GM12878 (cell line): Measurements from ENCODE around the gene FOXP4. TPM values are rescaled to one million over a fixed set of nuclear protein-coding genes. Genes with fewer than 3 reads are reported as not detected.

Experiments
- ATAC-seq: fragments of 200-7000 bp; cut with Tn5 transposase; 3 replicates; pipeline ENCODE4 v1.9.1; 2020; ENCODE audit warnings: mild to moderate bottlenecking, moderate library complexity
- BruUV-seq: library from RNA; stranded (reverse); fragments of 400-500 nt; replicated peaks from 2 replicates; lab custom pipeline; 2021; lab: Mats Ljungman, UMichigan
- CTCF ChIA-PET: fragments of 300-600 bp; sonication (Branson Sonifier 250); formaldehyde crosslinking; extraction: SDS; loops from one replicate; lab custom pipeline; 2021; ENCODE audit warnings: inconsistent platforms; lab: Yijun Ruan, JAX
- POLR2A ChIA-PET: fragments of 350-600 bp; formaldehyde crosslinking; extraction: SDS; loops from one replicate; lab custom pipeline; 2021; ENCODE audit warnings: inconsistent platforms; lab: Charles Lee
- RAD21 ChIA-PET: fragments of 300-600 bp; sonication (Branson Sonifier 250); formaldehyde crosslinking; loops from one replicate; lab custom pipeline; 2023; ENCODE audit warnings: antibody characterized with exemption; ENCODE audit not compliant: unreplicated experiment; lab: Charles Lee
- SMC1A ChIA-PET: fragments of 300-600 bp; sonication (Branson Sonifier 250); formaldehyde crosslinking; loops from one replicate; lab custom pipeline; 2023; ENCODE audit not compliant: unreplicated experiment, uncharacterized antibody; lab: Charles Lee
- DNase-seq: peaks from one replicate; pipeline ENCODE4 v3.0.0-alpha.2; 2011; ENCODE audit warnings: low read depth, low spot score
- FAIRE-seq: peaks from 3 replicates; lab custom pipeline; 2011; peaks lifted over from hg19 to GRCh38; lab: Jason Lieb, UNC
- H2AFZ ChIP-seq: 2 replicates; pipeline ENCODE4 v1.6.0; 2011; ENCODE audit warnings: low read depth, low read length, control low read depth; ENCODE audit not compliant: control insufficient read depth
- H3K27ac ChIP-seq: 2 replicates; pipeline ENCODE4 v1.5.1; 2011; ENCODE audit warnings: control low read depth; ENCODE audit not compliant: control insufficient read depth, insufficient read depth
- H3K27me3 ChIP-seq, 2 experiments: replicated peaks in 1 of 2; 2 replicates each; pipeline versions ENCODE4 v1.6.0 to v1.6.1; 2011; ENCODE audit warnings: low read length in 1 of 2; ENCODE audit not compliant: control insufficient read depth in 2 of 2, insufficient read depth in 2 of 2
- H3K36me3 ChIP-seq, 2 experiments: 2 replicates each; pipeline ENCODE4 v1.5.1; 2011; ENCODE audit warnings: low read length in 1 of 2; ENCODE audit not compliant: control insufficient read depth in 2 of 2, insufficient read depth in 2 of 2
- H3K4me1 ChIP-seq: 2 replicates; pipeline ENCODE4 v1.6.1; 2011; ENCODE audit warnings: mild to moderate bottlenecking, low read length, moderate library complexity, mixed read lengths; ENCODE audit not compliant: control insufficient read depth, insufficient read depth
- H3K4me2 ChIP-seq: 2 replicates; pipeline ENCODE4 v1.6.0; 2011; ENCODE audit warnings: control low read depth; ENCODE audit not compliant: control insufficient read depth, insufficient read depth
- H3K4me3 ChIP-seq: fragments of 200-600 bp; sonication (generic); 2 replicates; pipeline ENCODE4 v1.5.1; 2016
- H3K79me2 ChIP-seq: 2 replicates; pipeline ENCODE4 v1.6.0; 2011; ENCODE audit warnings: low read length; ENCODE audit not compliant: control insufficient read depth, insufficient read depth
- H3K9ac ChIP-seq: 2 replicates; pipeline ENCODE4 v1.8.0; 2011; ENCODE audit warnings: low read length, control low read depth, mixed read lengths; ENCODE audit not compliant: control insufficient read depth, insufficient read depth
- H3K9me3 ChIP-seq: replicated peaks from 3 replicates; pipeline ENCODE4 v1.5.1; 2011; ENCODE audit warnings: mild to moderate bottlenecking, low read length; ENCODE audit not compliant: control insufficient read depth, insufficient read depth
- H4K20me1 ChIP-seq: 2 replicates; pipeline ENCODE4 v1.6.0; 2011; ENCODE audit not compliant: control insufficient read depth, insufficient read depth
- BCL11A ChIP-seq: IDR thresholded peaks from 2 replicates; pipeline ENCODE4 v1.6.1; 2011; ENCODE audit warnings: low read depth, low read length
- E4F1 ChIP-seq: fragments of 450-650 bp; IDR thresholded peaks from 2 replicates; pipeline ENCODE4 v1.6.1; 2018; ENCODE audit warnings: borderline replicate concordance, mild to moderate bottlenecking; ENCODE audit not compliant: partially characterized antibody
- FOXK2 ChIP-seq: fragments of 450-650 bp; IDR thresholded peaks from 2 replicates; pipeline ENCODE4 v1.6.1; 2017; ENCODE audit warnings: mild to moderate bottlenecking, moderate library complexity
- IKZF2 ChIP-seq, 2 experiments: fragments of 450-650 bp; IDR thresholded peaks; 2 replicates each; pipeline ENCODE4 v1.6.1; 2017; ENCODE audit warnings: mild to moderate bottlenecking in 2 of 2, moderate library complexity in 2 of 2
- IRF5 ChIP-seq: fragments of 450-650 bp; IDR thresholded peaks from 2 replicates; pipeline ENCODE4 v1.6.1; 2017; ENCODE audit warnings: borderline replicate concordance
- MAX ChIP-seq: IDR thresholded peaks from 2 replicates; pipeline ENCODE4 v1.6.1; 2012; ENCODE audit warnings: low read depth, low read length, improper control_type of control experiment
- MTA2 ChIP-seq: fragments of 450-650 bp; IDR thresholded peaks from 2 replicates; pipeline ENCODE4 v1.6.1; 2016; ENCODE audit warnings: low read depth, mild to moderate bottlenecking, moderate library complexity
- RELB ChIP-seq: fragments of 450-650 bp; IDR thresholded peaks from 2 replicates; pipeline ENCODE4 v1.6.1; 2017; ENCODE audit warnings: low read depth, mild to moderate bottlenecking, moderate library complexity
- SIN3A ChIP-seq: IDR thresholded peaks from 2 replicates; pipeline ENCODE4 v1.6.1; 2012; ENCODE audit warnings: low read depth, low read length, improper control_type of control experiment
- YBX1 ChIP-seq: fragments of 450-650 bp; IDR thresholded peaks from 2 replicates; pipeline ENCODE4 v1.6.1; 2016; ENCODE audit warnings: antibody characterized with exemption
- WGBS: methylation state at CpG from one replicate; pipeline ENCODE4 v1.1.6; 2016; ENCODE audit warnings: low lambda C conversion rate; ENCODE audit not compliant: insufficient replicate concordance, insufficient coverage; ENCODE audit errors: missing lambda C conversion rate; 5-methylcytosine and 5-hydroxymethylcytosine counted together
- in situ Hi-C: fragments of 300-500 bp; cut with MboI; formaldehyde crosslinking; loops from 9 replicates; pipeline ENCODE4 v1.14.3; 2018; ENCODE audit warnings: mixed read lengths
- intact Hi-C: fragments of 100-400 bp; cut with micrococcal nuclease; formaldehyde crosslinking; loops from one replicate; pipeline ENCODE4 v1.14.2; 2022; ENCODE audit not compliant: unreplicated experiment
- polyA plus RNA-seq, 11 experiments: library from polyadenylated mRNA; depleted of rRNA in 4 of 11; unstranded in 6 of 11; stranded (reverse) in 5 of 11; fragments of >200 nt; fragmentation: Nextera tagmentation in 4 of 11; fragmentation: Illumina TruSeq in 1 of 11; extraction: Ambion mirVana in 4 of 11; extraction: Trizol in 1 of 11; gene quantifications; 1 replicate in 1 of 11; 2 replicates in 10 of 11; pipeline versions ENCODE4 v1.2.1 to v1.2.3, GENCODE V29; 2011 to 2016; ENCODE audit warnings: inconsistent platforms in 2 of 11, missing spikeins in 2 of 11, low read depth in 1 of 11
- total RNA-seq, 4 experiments: library from RNA; depleted of rRNA in 3 of 4; stranded (reverse); fragments of >200 nt in 3 of 4; fragmentation: Illumina TruSeq in 1 of 4; extraction: Trizol in 1 of 4; gene quantifications; 2 replicates each; pipeline versions ENCODE4 v1.2.1 to v1.2.3, GENCODE V29; 2013 to 2021

Gene FOXP4
- total and polyA plus RNA-seq, 10 of the 15 experiments (the other 5 are each of a cell fraction or from before 2014, with no cell fraction given) = 0.31 to 46.1 (median 2.3) TPM

GRCh38 chr6:41642960-41643898 is 97.0 kb downstream of the FOXP4 start:
- Histone ChIP-seq H3K9me3 (no peaks in the 10 kb centered on the region), H3K36me3 (no peaks in the 10 kb centered on the region), H3K27ac (no peak overlapping the region), H4K20me1 (no peaks in the 10 kb centered on the region), H3K79me2 (no peaks in the 10 kb centered on the region), H3K27me3 (peaks cover 0 to 7% of the 10 kb centered on the region in 2 experiments; a peak in 3 of 4 replicates), H3K9ac (no peak overlapping the region), H3K4me3 (no peak overlapping the region), H3K4me1 (no peaks in the 10 kb centered on the region), H2AFZ (no peak overlapping the region), H3K4me2 (no peak overlapping the region)
- ATAC-seq = no peak
- TF ChIP-seq IRF5 (no peak), IKZF2 (IDR thresholded peaks at IDR 0.05) (no peak), RELB (no peak), MAX (no peak), SIN3A (no peak), FOXK2 (no peak), MTA2 (no peak), BCL11A (no peak), E4F1 (no peak), YBX1 (no peak)
- BruUV-seq = no TSS peak
- 16% methylated on average over 10 of the region's 10 CpGs for WGBS
- POLR2A ChIA-PET = no interaction called here
- intact Hi-C loops = no loop called here
- RAD21 ChIA-PET = no interaction called here
- CTCF ChIA-PET = no interaction called here
- SMC1A ChIA-PET = no interaction called here
- in situ Hi-C loops = no loop called here
- no peak for DNase-seq
- no peak for FAIRE-seq
